ENCODE measurements around the gene NVL. TPM values are rescaled to one million over a fixed set of nuclear protein-coding genes. Genes with fewer than 3 reads are reported as not detected.

The NVL gene
- total RNA-seq, 2 experiments from 2014 or later = 47.7 to 53.6 TPM

GRCh38 chr1:224182866-224183590, 146.9 kb downstream of the NVL start, which contains the start of gene DEGS1:
Gene DEGS1 (plus strand): TSS chr1:224183240. CDS start chr1:224183337, 97 bp downstream.
- no peaks in the 10 kb centered on the region for H3K9me3 Mint-ChIP-seq (ENCODE audit: low read depth)
- peak within 1 kb of the TSS; percentile 91 for H3K27ac Mint-ChIP-seq
- DNase-seq = peak; percentile 87
- peaks cover 29% of the 10 kb centered on the region for H3K36me3 Mint-ChIP-seq
- CTCF ChIA-PET = interaction anchor here (0.5 to 3.1 kb wide), 9 partner anchors 10 to 274 kb away, joined by 3 to 24 read pairs (median 4); no protein-coding TSS in a partner anchor
- no peaks in the 10 kb centered on the region for H3K27me3 Mint-ChIP-seq
- peaks cover 51% of the 10 kb centered on the region for H3K4me1 Mint-ChIP-seq
- peak; percentile 83 for ATAC-seq
- H3K4me3 Mint-ChIP-seq = peak within 1 kb of the TSS; percentile 97

- Mint-ChIP-seq H3K4me3 (peak overlapping the region; percentile 82), H3K27me3 (no peaks in the 10 kb centered on the region), H3K36me3 (peaks cover 25% of the 10 kb centered on the region), H3K9me3 (ENCODE audit: low read depth) (no peaks in the 10 kb centered on the region), H3K4me1 (peaks cover 48% of the 10 kb centered on the region), H3K27ac (peak overlapping the region; percentile 91)
- CTCF ChIA-PET = interaction anchor here (0.5 to 3.1 kb wide), 8 partner anchors 10 to 275 kb away, joined by 3 to 24 read pairs (median 4); no protein-coding TSS in a partner anchor
- ATAC-seq = peak; percentile 32
- peak; percentile 67 for DNase-seq
These were observed 147.7 kb downstream of the NVL start for GRCh38 chr1:224182057-224182865.

- CTCF ChIA-PET = interaction anchor here (3.1 kb wide), 1 partner anchor 12 kb away, joined by 24 read pairs; no protein-coding TSS in a partner anchor
- peaks cover 43% of the 10 kb centered on the region for H3K4me1 Mint-ChIP-seq
- no peak for ATAC-seq
- H3K9me3 Mint-ChIP-seq (ENCODE audit: low read depth) = no peaks in the 10 kb centered on the region
- no peaks in the 10 kb centered on the region for H3K27me3 Mint-ChIP-seq
- DNase-seq = no peak
- peaks cover 19% of the 10 kb centered on the region for H3K36me3 Mint-ChIP-seq
- H3K27ac Mint-ChIP-seq = peak overlapping the region; percentile 91
- H3K4me3 Mint-ChIP-seq = peak overlapping the region; percentile 82
These were observed 148.5 kb downstream of the NVL start for GRCh38 chr1:224181453-224181810.

- Mint-ChIP-seq H3K9me3 (ENCODE audit: low read depth) (no peaks in the 10 kb centered on the region), H3K36me3 (peaks cover 17% of the 10 kb centered on the region), H3K27ac (peak overlapping the region; percentile 91), H3K4me1 (peaks cover 39% of the 10 kb centered on the region), H3K27me3 (no peaks in the 10 kb centered on the region), H3K4me3 (no peak overlapping the region)
- DNase-seq (no peak), ATAC-seq (no peak)
- CTCF ChIA-PET = interaction anchor here (3.1 kb wide), 1 partner anchor 11 kb away, joined by 24 read pairs; no protein-coding TSS in a partner anchor
These were observed 149.1 kb downstream of the NVL start for GRCh38 chr1:224180783-224181452.

GRCh38 chr1:224178894-224179293, 151.1 kb downstream of the NVL start:
- Mint-ChIP-seq H3K27me3 (peaks cover 2% of the 10 kb centered on the region), H3K27ac (no peak overlapping the region), H3K36me3 (peaks cover under 1% of the 10 kb centered on the region), H3K9me3 (ENCODE audit: low read depth) (no peaks in the 10 kb centered on the region), H3K4me3 (no peak overlapping the region), H3K4me1 (peaks cover 21% of the 10 kb centered on the region)
- no peak for ATAC-seq
- CTCF ChIA-PET = interaction anchor here (1.5 to 2.4 kb wide), 2 partner anchors 27 to 155 kb away, joined by 5 read pairs; no protein-coding TSS in a partner anchor
- DNase-seq = no peak

- Mint-ChIP-seq H3K9me3 (ENCODE audit: low read depth) (no peaks in the 10 kb centered on the region), H3K36me3 (no peaks in the 10 kb centered on the region), H3K27ac (no peak overlapping the region), H3K4me1 (peaks cover 21% of the 10 kb centered on the region), H3K27me3 (peaks cover 2% of the 10 kb centered on the region), H3K4me3 (no peak overlapping the region)
- DNase-seq = no peak
- CTCF ChIA-PET = interaction anchor here (1.3 kb wide), 1 partner anchor 61 kb away, joined by 3 read pairs; no protein-coding TSS in a partner anchor
- ATAC-seq = no peak
These were observed 152.5 kb downstream of the NVL start for GRCh38 chr1:224177356-224177999.

Small RNA genes lying within 50 kb of the gene (microRNA-seq; reads per million reads assigned to microRNA genes)
- gene MIR320B2 = 1.7 reads per million

Other genes starting within 250 kb of the NVL start
- 10 to 100 TPM; 21.3 to 29.6 TPM for gene FBXO28, start 216.1 kb downstream of the NVL start, total RNA-seq
- 10 to 100 TPM; 49.0 to 65.9 TPM for gene DEGS1, start 146.9 kb downstream of the NVL start, total RNA-seq
- 10 to 100 TPM; 45.5 to 46.2 TPM for gene CNIH4, start 26.7 kb upstream of the NVL start, total RNA-seq
- 10 to 100 TPM; 79.0 to 84.2 TPM for gene WDR26, start 104.6 kb upstream of the NVL start, total RNA-seq

Data from activated CD8-positive, alpha-beta memory T cell treated with anti-CD3 and anti-CD28 coated beads, Interleukin-2, amount 10 ng/mL, durations not matched to agents 7 days and 5 days (primary cell).